Measurements from ENCODE around the gene HNRNPA0. TPM values are rescaled to one million over a fixed set of nuclear protein-coding genes. Genes with fewer than 3 reads are reported as not detected.

HNRNPA0 gene
- total and polyA plus RNA-seq, 9 of the 15 experiments (the other 6 are each of a cell fraction or from before 2014, with no cell fraction given) = 5.0 to 33.3 (median 10.7) TPM

GRCh38 chr5:137696481-137696880, 57.7 kb downstream of the HNRNPA0 start:
- Histone ChIP-seq H3K36me3 (ENCODE audit: control insufficient read depth, insufficient read depth, low read length) (no peaks in the 10 kb centered on the region), H3K9ac (ENCODE audit: insufficient read depth in 1 of 2, low read depth in 2 of 2, low read length in 2 of 2) (no peak overlapping the region), H4K20me1 (replicated peaks; ENCODE audit: control insufficient read depth, insufficient read depth, low read length) (no peaks in the 10 kb centered on the region), H3K9me3 (replicated peaks; ENCODE audit: control insufficient read depth, insufficient read depth, low read depth, low read length) (no peaks in the 10 kb centered on the region), H3K4me3 (no peak overlapping the region), H3K9me1 (ENCODE audit: control insufficient read depth, insufficient read depth, low read length) (no peaks in the 10 kb centered on the region), H3K27me3 (ENCODE audit: control insufficient read depth in 2 of 2, insufficient read depth in 2 of 2, low read length in 2 of 2) (peaks cover 0 to 22% of the 10 kb centered on the region in 2 experiments; a peak in 2 of 5 replicates), H3K4me1 (replicated peaks in 1 of 2; ENCODE audit: control insufficient read depth in 2 of 2, insufficient read depth in 2 of 2, low read length in 2 of 2) (no peaks in the 10 kb centered on the region), H3K79me2 (ENCODE audit: control insufficient read depth, insufficient read depth, low read length) (no peaks in the 10 kb centered on the region), H3K27ac (ENCODE audit: extremely low read depth, low read depth, low read length) (no peak overlapping the region), H3K4me2 (ENCODE audit: insufficient read depth, low read length) (no peak overlapping the region), H2AFZ (ENCODE audit: low read depth, low read length) (no peak overlapping the region)
- WGBS (ENCODE audit: insufficient coverage, low coverage, missing lambda C conversion rate) = 0% methylated on average over 1 of the region's 1 CpG
- in situ Hi-C loops (cut with MboI) = no loop called here
- intact Hi-C loops (cut with micrococcal nuclease) = no loop called here
- FAIRE-seq = no peak
- CTCF ChIA-PET (ENCODE audit: low intra/inter-chr PET ratio) = no interaction called here
- DNase-seq (ENCODE audit: extremely low read depth in 1 of 4, low spot score in 3 of 4) = no peak
- ATAC-seq = no peak
- BruUV-seq (replicated peaks) = no TSS peak
- POLR2A ChIA-PET = no interaction called here
- TF ChIP-seq XRCC5 (IDR thresholded peaks at IDR 0.05; ENCODE audit: low read depth, low read length) (no peak), E2F5 (CRISPR knock-in tag; IDR thresholded peaks at IDR 0.05) (no peak), ZNF143 (CRISPR knock-in tag; IDR thresholded peaks at IDR 0.05) (no peak), ARID4B (CRISPR knock-in tag; IDR thresholded peaks at IDR 0.05) (no peak), RBM15 (IDR thresholded peaks at IDR 0.05; ENCODE audit: insufficient read depth, low read length) (no peak), KLF13 (tag; IDR thresholded peaks at IDR 0.05; ENCODE audit: borderline replicate concordance, low read depth) (no peak), FOXA1 (IDR thresholded peaks at IDR 0.05; ENCODE audit: borderline replicate concordance) (no peak), ZNF507 (tag; conservative IDR thresholded peaks at IDR 0.05) (no peak), KAT7 (CRISPR knock-in tag; IDR thresholded peaks at IDR 0.05; ENCODE audit: borderline replicate concordance) (no peak), KLF16 (IDR thresholded peaks at IDR 0.05) (no peak), TFAP4 (CRISPR knock-in tag; IDR thresholded peaks at IDR 0.05; ENCODE audit: borderline replicate concordance) (no peak), SIX5 (IDR thresholded peaks at IDR 0.05; ENCODE audit: borderline replicate concordance in 1 of 2, insufficient read depth in 1 of 2, low read depth in 1 of 2, low read length in 2 of 2) (no peak), YBX1 (IDR thresholded peaks at IDR 0.05) (no peak), THRA (IDR thresholded peaks at IDR 0.05) (no peak), DIDO1 (tag; IDR thresholded peaks at IDR 0.05; ENCODE audit: low read depth) (no peak), ZNF75A (CRISPR knock-in tag; IDR thresholded peaks at IDR 0.05) (no peak), LEF1 (IDR thresholded peaks at IDR 0.05) (no peak)

Measured in K562 (cell line).